K562 (cell line): ENCODE data around the gene POLR2H. TPM values are rescaled to one million over a fixed set of nuclear protein-coding genes. Genes with fewer than 3 reads are reported as not detected.
A peak's percentile ranks its signal among the peaks of the same experiment; 100 is the strongest.

Experiments
- ARID1B ChIP-seq: fragments of 450-650 bp; IDR thresholded peaks from 2 replicates; pipeline ENCODE4 v1.6.1; 2016; ENCODE audit warnings: antibody characterized with exemption, mild to moderate bottlenecking, inconsistent platforms
- ATF1 ChIP-seq, 2 experiments: fragments of 450-650 bp in 1 of 2; IDR thresholded peaks; 2 replicates each; pipeline ENCODE4 v1.6.1; 2016; ENCODE audit warnings: missing compliant biosample characterization in 1 of 2, missing genetic modification characterization in 1 of 2
- ATF2 ChIP-seq: sonication (generic); formaldehyde crosslinking; IDR thresholded peaks from 2 replicates; pipeline ENCODE4 v1.8.1; 2022; ENCODE audit warnings: missing genetic modification reagents
- BRD4 ChIP-seq: fragments of 200-600 bp; sonication (generic); IDR thresholded peaks from 2 replicates; pipeline ENCODE4 v1.6.1; 2017; ENCODE audit warnings: inconsistent platforms
- CHD1 ChIP-seq: fragments of 200-600 bp; sonication (generic); IDR thresholded peaks from one replicate; pipeline ENCODE4 v1.6.1; 2012; ENCODE audit warnings: mild to moderate bottlenecking, moderate library complexity, low read length, inconsistent platforms
- CREM ChIP-seq: IDR thresholded peaks from 2 replicates; pipeline ENCODE4 v1.6.1; 2014; ENCODE audit warnings: antibody characterized with exemption, low read depth
- EP400 ChIP-seq: fragments of 450-650 bp; IDR thresholded peaks from 2 replicates; pipeline ENCODE4 v1.6.1; 2017; ENCODE audit warnings: antibody characterized with exemption, mild to moderate bottlenecking, moderate library complexity
- GABPB2 ChIP-seq: fragments of 250-450 bp; sonication (Bioruptor Pico); conservative IDR thresholded peaks from 2 replicates; pipeline ENCODE4 v1.5.1; 2021; ENCODE audit warnings: mild to moderate bottlenecking
- KAT7 ChIP-seq: sonication (generic); formaldehyde crosslinking; IDR thresholded peaks from 2 replicates; pipeline ENCODE4 v1.8.0; 2022; ENCODE audit warnings: missing genetic modification reagents, mild to moderate bottlenecking, borderline replicate concordance
- KHSRP ChIP-seq: fragments of 450-650 bp; IDR thresholded peaks from 2 replicates; pipeline ENCODE4 v1.6.1; 2017
- MAZ ChIP-seq, 2 experiments: fragments of 450-650 bp in 1 of 2; sonication (generic) in 1 of 2; formaldehyde crosslinking; IDR thresholded peaks in 1 of 2; conservative IDR thresholded peaks in 1 of 2; 2 replicates each; pipeline versions ENCODE4 v1.4.0 to v1.5.0; 2020; ENCODE audit warnings: mild to moderate bottlenecking in 1 of 2, missing genetic modification reagents in 1 of 2
- MBD2 ChIP-seq: sonication (generic); IDR thresholded peaks from 2 replicates; pipeline ENCODE4 v1.6.1; 2016; ENCODE audit warnings: low read depth, borderline replicate concordance
- MNT ChIP-seq, 2 experiments: fragments of 450-650 bp; conservative IDR thresholded peaks; 2 replicates each; pipeline ENCODE4 v1.6.1; 2017; ENCODE audit warnings: mild to moderate bottlenecking in 2 of 2, moderate library complexity in 2 of 2
- NCOA1 ChIP-seq: fragments of 450-650 bp; IDR thresholded peaks from 2 replicates; pipeline ENCODE4 v1.6.1; 2016; ENCODE audit warnings: low read depth
- NFE2L1 ChIP-seq: fragments of 450-650 bp; IDR thresholded peaks from 2 replicates; pipeline ENCODE4 v1.6.1; 2016; ENCODE audit warnings: missing genetic modification characterization, low read depth, mild to moderate bottlenecking, missing compliant biosample characterization, moderate library complexity, borderline replicate concordance
- NR3C1 ChIP-seq: sonication (generic); formaldehyde crosslinking; IDR thresholded peaks from 2 replicates; pipeline ENCODE4 v1.8.1; 2022; ENCODE audit warnings: missing genetic modification reagents
- NRF1 ChIP-seq, 2 experiments: fragments of 450-650 bp; IDR thresholded peaks in 1 of 2; conservative IDR thresholded peaks in 1 of 2; 2 replicates each; pipeline ENCODE4 v1.6.1; 2014; ENCODE audit warnings: mild to moderate bottlenecking in 2 of 2
- PCBP1 ChIP-seq: fragments of 200-400 bp; formaldehyde crosslinking; IDR thresholded peaks from 2 replicates; pipeline ENCODE4 v1.6.1; 2018; ENCODE audit warnings: mild to moderate bottlenecking, low read depth, low read length; ENCODE audit not compliant: poor library complexity, severe bottlenecking
- PKNOX1 ChIP-seq: fragments of 450-650 bp; IDR thresholded peaks from 2 replicates; pipeline ENCODE4 v1.6.1; 2016
- POLR2AphosphoS5 ChIP-seq: IDR thresholded peaks from 2 replicates; pipeline ENCODE4 v1.6.1; 2011; ENCODE audit warnings: mild to moderate bottlenecking, low read depth, low read length, moderate library complexity; ENCODE audit not compliant: control insufficient read depth, insufficient read depth
- POLR2G ChIP-seq: fragments of 200-400 bp; formaldehyde crosslinking; IDR thresholded peaks from 2 replicates; pipeline ENCODE4 v1.6.1; 2017; ENCODE audit warnings: low read depth, mild to moderate bottlenecking, antibody characterized with exemption, low read length, moderate library complexity
- RAD51 ChIP-seq: fragments of 450-650 bp; IDR thresholded peaks from 2 replicates; pipeline ENCODE4 v1.7.1; 2016; ENCODE audit warnings: low read depth, mild to moderate bottlenecking, borderline replicate concordance
- TFAM ChIP-seq: fragments of 250-450 bp; sonication (Bioruptor Pico); conservative IDR thresholded peaks from 2 replicates; pipeline ENCODE4 v1.5.0; 2021; ENCODE audit warnings: mild to moderate bottlenecking, moderate library complexity
- ZBTB17 ChIP-seq: fragments of 450-650 bp; formaldehyde crosslinking; IDR thresholded peaks from 2 replicates; pipeline ENCODE4 v1.4.0; 2020; ENCODE audit warnings: mild to moderate bottlenecking
- polyA plus RNA-seq, 8 experiments: library from polyadenylated mRNA; depleted of rRNA in 4 of 8; stranded (reverse) in 5 of 8; unstranded in 3 of 8; fragments of >200 nt; fragmentation: Nextera tagmentation in 2 of 8; fragmentation: Illumina TruSeq in 1 of 8; extraction: Ambion mirVana in 2 of 8; extraction: Trizol in 1 of 8; gene quantifications; 2 replicates each; pipeline versions ENCODE4 v1.2.1 to v1.2.3, GENCODE V29; 2011 to 2014; ENCODE audit warnings: inconsistent platforms in 1 of 8, missing spikeins in 1 of 8
- total RNA-seq, 7 experiments: library from RNA; depleted of rRNA in 6 of 7; stranded (reverse); fragments of >200 nt in 6 of 7; fragmentation: Illumina TruSeq in 2 of 7; extraction: Trizol in 2 of 7; gene quantifications; 2 replicates each; pipeline versions ENCODE4 v1.2.1 to v1.2.3, GENCODE V29; 2011 to 2021; ENCODE audit warnings: low replicate concordance in 1 of 7

The POLR2H gene
- total and polyA plus RNA-seq, 9 of the 15 experiments (the other 6 are each of a cell fraction or from before 2014, with no cell fraction given) = 128 to 512 (median 220) TPM

- TF ChIP-seq NRF1 (conservative IDR thresholded peaks at IDR 0.05 in 1 of 2, IDR thresholded peaks at IDR 0.05 in 1 of 2) = peak; percentile 65 to 73
- TF ChIP-seq GABPB2 = no peak
- TF ChIP-seq CREM = peak; percentile 99
- TF ChIP-seq TFAM = no peak
- no peak for TF ChIP-seq BRD4
- peak; percentile 51 for TF ChIP-seq CHD1
- TF ChIP-seq RAD51 = peak; percentile 47; the same call in 1 of the 2 replicates
- TF ChIP-seq NFE2L1 (tag) = no peak
- TF ChIP-seq PCBP1 = peak; percentile 66
- 0 out of 2 replicates have a peak, but pooled peaks have one; percentile 40 for TF ChIP-seq MBD2
- TF ChIP-seq ATF1 (CRISPR knock-in tag; IDR thresholded peaks at IDR 0.05) = peak; percentile 84
- peak; percentile 99 for TF ChIP-seq ATF1 (tag; IDR thresholded peaks at IDR 0.05)
- TF ChIP-seq NR3C1 = no peak
- peak; percentile 29; the same call in 1 of the 2 replicates for TF ChIP-seq EP400
- TF ChIP-seq ZBTB17 = 0 out of 2 replicates have a peak, but pooled peaks have one; percentile 38
- peak; percentile 80 to 85 for TF ChIP-seq MAZ (CRISPR knock-in tag; conservative IDR thresholded peaks at IDR 0.05 in 1 of 2, IDR thresholded peaks at IDR 0.05 in 1 of 2)
- TF ChIP-seq KHSRP = peak; percentile 87
- 0 out of 2 replicates have a peak, but pooled peaks have one; percentile 61 for TF ChIP-seq ATF2 (CRISPR knock-in tag)
- peak in 1 of 2 experiments; percentile 66; a peak in 3 of 4 replicates for TF ChIP-seq MNT (conservative IDR thresholded peaks at IDR 0.05)
- TF ChIP-seq PKNOX1 = 0 out of 2 replicates have a peak, but pooled peaks have one; percentile 15
- TF ChIP-seq ARID1B = no peak; the same call in 1 of the 2 replicates
- 0 out of 2 replicates have a peak, but pooled peaks have one; percentile 33 for TF ChIP-seq KAT7 (CRISPR knock-in tag)
- TF ChIP-seq POLR2AphosphoS5 = peak; percentile 63; the same call in 1 of the 2 replicates
- TF ChIP-seq NCOA1 = peak; percentile 84; the same call in 1 of the 2 replicates
- TF ChIP-seq POLR2G = peak; percentile 93
These were observed 25.6 kb upstream of the POLR2H start (continued) for GRCh38 chr3:184335661-184336546.
